ENCODE results near the gene KL. TPM values are rescaled to one million over a fixed set of nuclear protein-coding genes. Genes with fewer than 3 reads are reported as not detected.

Gene KL
- total RNA-seq, 1 experiment from 2014 or later: 1.3 TPM

- BruUV-seq (replicated peaks): no TSS peak
- no peaks in the 10 kb centered on the region for H3K4me1 ChIP-seq
- TF ChIP-seq CTCF (IDR thresholded peaks at IDR 0.05; ENCODE audit: insufficient read depth in 1 of 2, low read depth in 1 of 2, low read length in 1 of 2, severe bottlenecking in 1 of 2, unreplicated experiment in 1 of 2): no peak
- Mint-ChIP-seq H3K9me3 (ENCODE audit: unreplicated experiment) (peaks cover 43% of the 10 kb centered on the region), H3K4me3 (ENCODE audit: unreplicated experiment) (no peak overlapping the region), H3K27ac (ENCODE audit: unreplicated experiment) (no peak overlapping the region), H3K27me3 (ENCODE audit: insufficient read depth, unreplicated experiment) (no peaks in the 10 kb centered on the region), H3K4me1 (ENCODE audit: low read depth, unreplicated experiment) (no peaks in the 10 kb centered on the region), H3K36me3 (ENCODE audit: insufficient read depth, unreplicated experiment) (no peaks in the 10 kb centered on the region)
- ChIA-PET POLR2A (no interaction called here), CTCF (no interaction called here)
- no peaks in the 10 kb centered on the region for H3K36me3 ChIP-seq (ENCODE audit: control insufficient read depth, insufficient read depth, low read length)
- intact Hi-C loops (cut with micrococcal nuclease; ENCODE audit: unreplicated experiment): no loop called here
- no peak for DNase-seq
- H3K4me3 ChIP-seq (ENCODE audit: low read depth, low read length): no peak overlapping the region
- H3K27me3 ChIP-seq (replicated peaks; ENCODE audit: control insufficient read depth, insufficient read depth, low read length): no peaks in the 10 kb centered on the region
- no peaks in the 10 kb centered on the region for H3K9me3 ChIP-seq
Observed at GRCh38 chr13:33007237-33007636, 9.0 kb upstream of the KL start.

GRCh38 chr13:33007950-33008349 is 8.3 kb upstream of the KL start:
- H3K4me3 Mint-ChIP-seq (ENCODE audit: unreplicated experiment): no peak overlapping the region
- H3K4me3 ChIP-seq (ENCODE audit: low read depth, low read length): no peak overlapping the region
- ChIA-PET CTCF (no interaction called here), POLR2A (no interaction called here)
- H3K9me3 Mint-ChIP-seq (ENCODE audit: unreplicated experiment): peaks cover 43% of the 10 kb centered on the region
- no peaks in the 10 kb centered on the region for H3K27me3 ChIP-seq (replicated peaks; ENCODE audit: control insufficient read depth, insufficient read depth, low read length)
- DNase-seq: no peak
- H3K27me3 Mint-ChIP-seq (ENCODE audit: insufficient read depth, unreplicated experiment): no peaks in the 10 kb centered on the region
- no peak for TF ChIP-seq CTCF (IDR thresholded peaks at IDR 0.05; ENCODE audit: insufficient read depth in 1 of 2, low read depth in 1 of 2, low read length in 1 of 2, severe bottlenecking in 1 of 2, unreplicated experiment in 1 of 2)
- intact Hi-C loops (cut with micrococcal nuclease; ENCODE audit: unreplicated experiment): no loop called here
- H3K27ac Mint-ChIP-seq (ENCODE audit: unreplicated experiment): no peak overlapping the region
- no peaks in the 10 kb centered on the region for H3K36me3 ChIP-seq (ENCODE audit: control insufficient read depth, insufficient read depth, low read length)
- BruUV-seq (replicated peaks): no TSS peak
- H3K9me3 ChIP-seq: no peaks in the 10 kb centered on the region
- H3K4me1 Mint-ChIP-seq (ENCODE audit: low read depth, unreplicated experiment): no peaks in the 10 kb centered on the region
- H3K4me1 ChIP-seq: no peaks in the 10 kb centered on the region
- H3K36me3 Mint-ChIP-seq (ENCODE audit: insufficient read depth, unreplicated experiment): no peaks in the 10 kb centered on the region

- H3K36me3 Mint-ChIP-seq (ENCODE audit: insufficient read depth, unreplicated experiment): no peaks in the 10 kb centered on the region
- H3K4me3 Mint-ChIP-seq (ENCODE audit: unreplicated experiment): no peak overlapping the region
- Histone ChIP-seq H3K27me3 (replicated peaks; ENCODE audit: control insufficient read depth, insufficient read depth, low read length) (no peaks in the 10 kb centered on the region), H3K9me3 (no peaks in the 10 kb centered on the region), H3K36me3 (ENCODE audit: control insufficient read depth, insufficient read depth, low read length) (no peaks in the 10 kb centered on the region), H3K4me3 (ENCODE audit: low read depth, low read length) (no peak overlapping the region), H3K4me1 (no peaks in the 10 kb centered on the region)
- peaks cover 43% of the 10 kb centered on the region for H3K9me3 Mint-ChIP-seq (ENCODE audit: unreplicated experiment)
- no peak for DNase-seq
- intact Hi-C loops (cut with micrococcal nuclease; ENCODE audit: unreplicated experiment): no loop called here
- H3K27ac Mint-ChIP-seq (ENCODE audit: unreplicated experiment): no peak overlapping the region
- CTCF ChIA-PET: no interaction called here
- BruUV-seq (replicated peaks): no TSS peak
- TF ChIP-seq CTCF (IDR thresholded peaks at IDR 0.05; ENCODE audit: insufficient read depth in 1 of 2, low read depth in 1 of 2, low read length in 1 of 2, severe bottlenecking in 1 of 2, unreplicated experiment in 1 of 2): no peak
- H3K27me3 Mint-ChIP-seq (ENCODE audit: insufficient read depth, unreplicated experiment): no peaks in the 10 kb centered on the region
- H3K4me1 Mint-ChIP-seq (ENCODE audit: low read depth, unreplicated experiment): no peaks in the 10 kb centered on the region
- POLR2A ChIA-PET: no interaction called here
Observed at GRCh38 chr13:33008946-33009722, 7.1 kb upstream of the KL start.
